Renal pelvis (tissue), 12 donors: ENCODE measurements around the gene IGSF9. TPM values are rescaled to one million over a fixed set of nuclear protein-coding genes. Genes with fewer than 3 reads are reported as not detected.

Experiments
- DNase-seq: peaks from one replicate; pipeline ENCODE4 v3.0.0-alpha.2; 2013
- long read RNA-seq, 16 experiments: transcript quantifications; one replicate each; lab custom pipeline, GENCODE V29; 2026
- polyA plus RNA-seq, 3 donors: library from polyadenylated mRNA; unstranded; fragments of 120-200 nt; gene quantifications; one replicate each; pipeline ENCODE4 v1.2.1, GENCODE V29; 2013; ENCODE audit not compliant: insufficient read length in 3 of 3

IGSF9 gene
- 10 to 100 TPM; 19.3 to 24.2 (median 19.5) TPM for polyA plus RNA-seq
- long read RNA-seq, donor 1, result 0 reads
- long read RNA-seq, donor 2, result 0 reads
- long read RNA-seq, donor 3, result 0 reads
- long read RNA-seq, donor 4, full-length matches to known transcripts, result 1 of 8 reads
- long read RNA-seq, donor 4, partial matches to known transcripts, result 7 of 8 reads
- long read RNA-seq, donor 4, other reads (novel, unspliced or antisense), result 0 of 8 reads
- long read RNA-seq, donor 5, result 0 reads
- long read RNA-seq, donor 6, result 0 reads
- long read RNA-seq, donor 7, partial matches to known transcripts, result 7 of 7 reads
- long read RNA-seq, donor 7, other reads (novel, unspliced or antisense), result 0 of 7 reads
- long read RNA-seq, donor 8, result 0 reads
- long read RNA-seq, donor 9, result 0 reads
- long read RNA-seq, donor 10, partial matches to known transcripts, result 5 of 5 reads
- long read RNA-seq, donor 10, other reads (novel, unspliced or antisense), result 0 of 5 reads
- long read RNA-seq, donor 11, result 0 reads
- long read RNA-seq, donor 12, partial matches to known transcripts, result 12 of 12 reads
- long read RNA-seq, donor 12, other reads (novel, unspliced or antisense), result 0 of 12 reads
- long read RNA-seq, donor 13, result 0 reads
- long read RNA-seq, donor 14, result 0 reads
- long read RNA-seq, donor 15, partial matches to known transcripts, result 303 of 339 reads
- long read RNA-seq, donor 15, other reads (novel, unspliced or antisense), result 36 of 339 reads
- long read RNA-seq, donor 16, result 0 reads

GRCh38 chr1:159945483-159946241, at the start of gene IGSF9:
Gene IGSF9 (minus strand): TSS chr1:159945613. CDS start chr1:159943454, 2,159 bp downstream.
- peak; percentile 92 for DNase-seq

- no peak for DNase-seq
Measured at GRCh38 chr1:159994896-159995295, 49.5 kb upstream of the IGSF9 start.

- no peak for DNase-seq
Measured at GRCh38 chr1:159993911-159994310, 48.5 kb upstream of the IGSF9 start.

- DNase-seq, result no peak
Measured at GRCh38 chr1:159992161-159992560, 46.7 kb upstream of the IGSF9 start.

- DNase-seq, result no peak
Measured at GRCh38 chr1:159991513-159991912, 46.1 kb upstream of the IGSF9 start.

GRCh38 chr1:159990005-159990404, 44.6 kb upstream of the IGSF9 start:
- no peak for DNase-seq

GRCh38 chr1:159989581-159989980, 44.2 kb upstream of the IGSF9 start:
- DNase-seq, result no peak

- no peak for DNase-seq
Measured at GRCh38 chr1:159988006-159988405, 42.6 kb upstream of the IGSF9 start.

- DNase-seq, result no peak
Measured at GRCh38 chr1:159987186-159987585, 41.8 kb upstream of the IGSF9 start.

- no peak for DNase-seq
Measured at GRCh38 chr1:159986531-159986930, 41.1 kb upstream of the IGSF9 start.

GRCh38 chr1:159986093-159986492, 40.7 kb upstream of the IGSF9 start:
- DNase-seq, result no peak

GRCh38 chr1:159985473-159985872, 40.1 kb upstream of the IGSF9 start:
- DNase-seq, result no peak

GRCh38 chr1:159983681-159984080, 38.3 kb upstream of the IGSF9 start:
- DNase-seq, result no peak

- DNase-seq, result no peak
Measured at GRCh38 chr1:159982280-159982679, 36.9 kb upstream of the IGSF9 start.

GRCh38 chr1:159981351-159982055, 36.1 kb upstream of the IGSF9 start:
- DNase-seq, result no peak

- no peak for DNase-seq
Measured at GRCh38 chr1:159980786-159981185, 35.4 kb upstream of the IGSF9 start.

- DNase-seq, result no peak
Measured at GRCh38 chr1:159980076-159980475, 34.7 kb upstream of the IGSF9 start.

- DNase-seq, result no peak
Measured at GRCh38 chr1:159979257-159979656, 33.8 kb upstream of the IGSF9 start.

GRCh38 chr1:159978107-159978398, 32.6 kb upstream of the IGSF9 start:
- no peak for DNase-seq

GRCh38 chr1:159977364-159978106, 32.1 kb upstream of the IGSF9 start:
- DNase-seq, result no peak

- DNase-seq, result no peak
Measured at GRCh38 chr1:159974350-159974965, 29.0 kb upstream of the IGSF9 start.
